Tibial artery (tissue), 4 donors: ENCODE results near the gene EPN3.

Experiments
- DNase-seq, 2 donors: peaks; one replicate each; pipeline ENCODE4 v3.0.0-alpha.2; 2019
- H3K27ac ChIP-seq, 2 donors: fragments of 200-600 bp; sonication (generic) in 1 of 2; 1 replicate in 1 of 2; 2 replicates in 1 of 2; pipeline ENCODE4 v1.5.1; 2018 to 2019; ENCODE audit warnings: mild to moderate bottlenecking in 1 of 2
- H3K27me3 ChIP-seq, 2 donors: fragments of 200-600 bp; sonication (generic) in 1 of 2; one replicate each; pipeline versions ENCODE4 v1.5.1 to v1.6.0; 2016 to 2019
- H3K36me3 ChIP-seq, 3 donors: fragments of 200-600 bp; sonication (generic) in 2 of 3; one replicate each; pipeline ENCODE4 v1.5.1; 2016 to 2019; ENCODE audit warnings: mild to moderate bottlenecking in 2 of 3
- H3K4me1 ChIP-seq, 4 donors: fragments of 200-600 bp; sonication (generic) in 2 of 4; 1 replicate in 3 of 4; 2 replicates in 1 of 4; pipeline ENCODE4 v1.5.1; 2016 to 2019
- H3K4me3 ChIP-seq, 2 donors: fragments of 200-600 bp; sonication (generic) in 1 of 2; 1 replicate in 1 of 2; 2 replicates in 1 of 2; pipeline ENCODE4 v1.5.1; 2018 to 2019; ENCODE audit warnings: mild to moderate bottlenecking in 2 of 2
- H3K9me3 ChIP-seq, 3 donors: fragments of 200-600 bp; sonication (generic) in 1 of 3; one replicate each; pipeline ENCODE4 v1.5.1; 2016 to 2019
- CTCF ChIP-seq, 2 experiments: fragments of 200-600 bp in 1 of 2; fragments of 450-650 bp in 1 of 2; IDR thresholded peaks; one replicate each; pipeline ENCODE4 v1.5.1; 2017 to 2019; ENCODE audit warnings: antibody characterized with exemption in 2 of 2, mild to moderate bottlenecking in 1 of 2, moderate library complexity in 1 of 2
- intact Hi-C: fragments of 100-400 bp; cut with DNase I; formaldehyde crosslinking; loops from one replicate; pipeline ENCODE4 v1.15.0; 2023; ENCODE audit warnings: low total_unique reads

EPN3 gene

GRCh38 chr17:50593321-50593720 lies 60.8 kb downstream of the EPN3 start:
- TF ChIP-seq CTCF (IDR thresholded peaks at IDR 0.05), result no peak
- H3K27me3 ChIP-seq, result no peaks in the 10 kb centered on the region

More at GRCh38 chr17:50593321-50593720, 60.8 kb downstream of the EPN3 start:
- H3K9me3 ChIP-seq, result no peaks in the 10 kb centered on the region
- H3K27ac ChIP-seq, result no peak overlapping the region
- no peak for DNase-seq
- H3K4me3 ChIP-seq, result no peak overlapping the region
- intact Hi-C loops, result no loop called here
- H3K4me1 ChIP-seq, result peaks cover 0 to 36% (median 20%) of the 10 kb centered on the region in 4 donors
- no peaks in the 10 kb centered on the region for H3K36me3 ChIP-seq
